SU-DHL-6 (cell line): ENCODE results near the gene PRKN.

Experiments
- H2AFZ ChIP-seq: fragments of 200-600 bp; sonication (generic); 2 replicates; pipeline ENCODE4 v1.6.1; 2014; ENCODE audit warnings: low read depth, mild to moderate bottlenecking, moderate library complexity, mixed read lengths, antibody characterized with exemption, low read length; ENCODE audit not compliant: severe bottlenecking
- H3F3A ChIP-seq: fragments of 200-600 bp; shearing (Covaris generic); 2 replicates; pipeline ENCODE4 v1.6.0; 2016; ENCODE audit warnings: antibody characterized with exemption, mild to moderate bottlenecking; ENCODE audit not compliant: insufficient read depth
- H3K27ac ChIP-seq: fragments of 200-600 bp; sonication (generic); 2 replicates; pipeline ENCODE4 v1.5.1; 2016; ENCODE audit warnings: low read depth, mild to moderate bottlenecking, low read length, moderate library complexity, mixed read lengths
- H3K27me3 ChIP-seq: fragments of 200-600 bp; sonication (generic), shearing (Covaris generic); 2 replicates; pipeline ENCODE4 v1.6.0; 2014; ENCODE audit warnings: mild to moderate bottlenecking, low read length
- H3K36me3 ChIP-seq: fragments of 200-600 bp; sonication (generic); 2 replicates; pipeline ENCODE4 v1.6.1; 2014; ENCODE audit warnings: mild to moderate bottlenecking, low read length, mixed read lengths
- H3K4me2 ChIP-seq: fragments of 300-600, 200-600 bp; shearing (Covaris generic), sonication (generic); 2 replicates; pipeline ENCODE4 v1.6.0; 2014; ENCODE audit warnings: low read length, low read depth, mild to moderate bottlenecking; ENCODE audit not compliant: poor library complexity, severe bottlenecking
- H3K4me3 ChIP-seq: fragments of 200-600 bp; sonication (generic); 2 replicates; pipeline ENCODE4 v1.5.1; 2014; ENCODE audit warnings: antibody characterized with exemption, low read length, mild to moderate bottlenecking, mixed read lengths; ENCODE audit not compliant: insufficient read depth, poor library complexity, severe bottlenecking
- H3K79me2 ChIP-seq: fragments of 200-600 bp; sonication (generic); 2 replicates; pipeline ENCODE4 v1.6.1; 2014; ENCODE audit warnings: mild to moderate bottlenecking, low read length, moderate library complexity; ENCODE audit not compliant: insufficient read depth
- H3K9ac ChIP-seq: fragments of 200-600 bp; sonication (generic); 2 replicates; pipeline ENCODE4 v1.7.0; 2014; ENCODE audit warnings: mild to moderate bottlenecking, low read length
- H3K9me2 ChIP-seq: fragments of 200-600 bp; sonication (generic); replicated peaks from 2 replicates; pipeline ENCODE4 v1.6.1; 2014; ENCODE audit warnings: low read length; ENCODE audit not compliant: insufficient read depth
- H3K9me3 ChIP-seq: fragments of 200-600 bp; sonication (generic); 2 replicates; pipeline ENCODE4 v1.6.1; 2014; ENCODE audit warnings: low read length, mixed read lengths; ENCODE audit not compliant: insufficient read depth
- H4K20me1 ChIP-seq: fragments of 200-600 bp; sonication (generic); 2 replicates; pipeline ENCODE4 v1.6.1; 2014; ENCODE audit warnings: low read depth, mild to moderate bottlenecking, antibody characterized with exemption, low read length, moderate library complexity, mixed read lengths
- EZH2phosphoT487 ChIP-seq: fragments of 200-600 bp; sonication (generic), shearing (Covaris generic); conservative IDR thresholded peaks from 2 replicates; pipeline ENCODE4 v1.6.1; 2018; ENCODE audit warnings: mild to moderate bottlenecking, antibody characterized with exemption, low read length, moderate library complexity, mixed read lengths
- TF ChIP-seq, protein P1 (sequence below): fragments of 200-600 bp; sonication (generic); IDR thresholded peaks from one replicate; pipeline ENCODE4 v1.5.1; 2017; ENCODE audit warnings: antibody characterized with exemption, mild to moderate bottlenecking, low read length, moderate library complexity; ENCODE audit not compliant: insufficient read depth, poor library complexity, severe bottlenecking

The PRKN gene

GRCh38 chr6:162292915-162293314 is 434.7 kb downstream of the PRKN start:
- TF ChIP-seq EZH2phosphoT487: no peak
- TF ChIP-seq, protein P1, sequence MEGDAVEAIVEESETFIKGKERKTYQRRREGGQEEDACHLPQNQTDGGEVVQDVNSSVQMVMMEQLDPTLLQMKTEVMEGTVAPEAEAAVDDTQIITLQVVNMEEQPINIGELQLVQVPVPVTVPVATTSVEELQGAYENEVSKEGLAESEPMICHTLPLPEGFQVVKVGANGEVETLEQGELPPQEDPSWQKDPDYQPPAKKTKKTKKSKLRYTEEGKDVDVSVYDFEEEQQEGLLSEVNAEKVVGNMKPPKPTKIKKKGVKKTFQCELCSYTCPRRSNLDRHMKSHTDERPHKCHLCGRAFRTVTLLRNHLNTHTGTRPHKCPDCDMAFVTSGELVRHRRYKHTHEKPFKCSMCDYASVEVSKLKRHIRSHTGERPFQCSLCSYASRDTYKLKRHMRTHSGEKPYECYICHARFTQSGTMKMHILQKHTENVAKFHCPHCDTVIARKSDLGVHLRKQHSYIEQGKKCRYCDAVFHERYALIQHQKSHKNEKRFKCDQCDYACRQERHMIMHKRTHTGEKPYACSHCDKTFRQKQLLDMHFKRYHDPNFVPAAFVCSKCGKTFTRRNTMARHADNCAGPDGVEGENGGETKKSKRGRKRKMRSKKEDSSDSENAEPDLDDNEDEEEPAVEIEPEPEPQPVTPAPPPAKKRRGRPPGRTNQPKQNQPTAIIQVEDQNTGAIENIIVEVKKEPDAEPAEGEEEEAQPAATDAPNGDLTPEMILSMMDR: no peak
- Histone ChIP-seq H3K4me2 (no peak overlapping the region), H3K9me3 (no peaks in the 10 kb centered on the region), H4K20me1 (no peaks in the 10 kb centered on the region), H2AFZ (no peak overlapping the region), H3K36me3 (no peaks in the 10 kb centered on the region), H3F3A (no peaks in the 10 kb centered on the region), H3K27me3 (no peaks in the 10 kb centered on the region), H3K27ac (no peak overlapping the region), H3K9me2 (no peaks in the 10 kb centered on the region), H3K79me2 (no peaks in the 10 kb centered on the region), H3K9ac (no peak overlapping the region), H3K4me3 (no peak overlapping the region)

GRCh38 chr6:162290846-162291465 is 436.6 kb downstream of the PRKN start:
- no peaks in the 10 kb centered on the region for H3K9me3 ChIP-seq
- TF ChIP-seq, protein P1: no peak
- TF ChIP-seq EZH2phosphoT487: no peak

DNA sequence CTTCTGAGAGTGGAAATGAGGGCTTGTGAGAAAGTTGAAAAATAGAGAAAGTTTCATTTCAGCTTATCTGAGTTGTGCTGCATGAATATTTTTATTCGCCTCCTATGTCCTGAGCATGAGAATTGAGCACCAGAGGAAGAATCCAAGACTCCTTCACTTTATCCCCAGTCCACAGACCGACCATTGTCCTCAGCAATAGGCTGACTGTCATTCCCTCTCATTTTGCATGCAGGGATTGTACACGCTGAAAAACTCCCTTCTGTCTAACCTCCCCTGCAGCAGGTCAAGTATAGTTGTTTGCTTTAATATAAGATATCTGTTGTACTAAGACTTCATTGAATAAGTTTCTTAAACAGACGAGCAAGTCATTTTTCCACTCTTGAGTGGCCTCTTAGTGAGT is 437.6 kb downstream of the PRKN start:
- Histone ChIP-seq H3F3A (no peaks in the 10 kb centered on the region), H3K4me2 (no peak overlapping the region), H3K9ac (no peak overlapping the region), H3K9me2 (no peaks in the 10 kb centered on the region), H3K4me3 (no peak overlapping the region), H3K36me3 (no peaks in the 10 kb centered on the region), H3K9me3 (no peaks in the 10 kb centered on the region), H3K79me2 (no peaks in the 10 kb centered on the region), H2AFZ (no peak overlapping the region), H4K20me1 (no peaks in the 10 kb centered on the region), H3K27ac (no peak overlapping the region), H3K27me3 (no peaks in the 10 kb centered on the region)
- TF ChIP-seq EZH2phosphoT487: no peak
- TF ChIP-seq, protein P1: no peak

More at GRCh38 chr6:162290846-162291465, 436.6 kb downstream of the PRKN start:
- Histone ChIP-seq H4K20me1 (no peaks in the 10 kb centered on the region), H3K27me3 (no peaks in the 10 kb centered on the region), H3K4me2 (no peak overlapping the region), H3F3A (no peaks in the 10 kb centered on the region), H2AFZ (no peak overlapping the region), H3K9ac (no peak overlapping the region), H3K79me2 (no peaks in the 10 kb centered on the region), H3K4me3 (no peak overlapping the region), H3K27ac (no peak overlapping the region), H3K36me3 (no peaks in the 10 kb centered on the region), H3K9me2 (no peaks in the 10 kb centered on the region)
